GM12891 (cell line): ENCODE data around the gene CCRL2.

ENCODE experiments used
- PAX5 ChIP-seq: IDR thresholded peaks from 2 replicates; pipeline ENCODE4 v1.6.1; 2011; ENCODE audit warnings: low read length, moderate library complexity, mild to moderate bottlenecking; ENCODE audit not compliant: insufficient read depth, severe bottlenecking
- POLR2A ChIP-seq: IDR thresholded peaks from 2 replicates; pipeline ENCODE4 v1.6.1; 2011; ENCODE audit warnings: low read depth, low read length, control low read depth
- TAF1 ChIP-seq: IDR thresholded peaks from 2 replicates; pipeline ENCODE4 v1.6.1; 2011; ENCODE audit warnings: low read depth, low read length, control low read depth

GRCh38 chr3:46405301-46406019, 1.6 kb upstream of the CCRL2 start:
- TF ChIP-seq TAF1 = no peak
- no peak for TF ChIP-seq PAX5
- no peak for TF ChIP-seq POLR2A
